Astrocyte of the spinal cord (primary cell): Measurements from ENCODE around the gene VPS26A.
A peak's percentile ranks its signal among the peaks of the same experiment; 100 is the strongest.

Source experiments
- DNase-seq: peaks from one replicate; pipeline ENCODE4 v3.0.0; 2011; ENCODE audit warnings: low read depth, low spot score
- H3K4me3 ChIP-seq: 2 replicates; pipeline ENCODE4 v1.5.1; 2011; ENCODE audit warnings: low read depth, mild to moderate bottlenecking, low read length, moderate library complexity
- in situ Hi-C: cut with HindIII; loops from 2 replicates; pipeline ENCODE4 v1.10.0; 2017; ENCODE audit warnings: low sequenced_read_pairs
- TF ChIP-seq, protein P1 (sequence below): IDR thresholded peaks from 2 replicates; pipeline ENCODE4 v1.5.1; 2012; ENCODE audit warnings: low read depth, mild to moderate bottlenecking, low read length, inconsistent platforms

VPS26A gene

DNA sequence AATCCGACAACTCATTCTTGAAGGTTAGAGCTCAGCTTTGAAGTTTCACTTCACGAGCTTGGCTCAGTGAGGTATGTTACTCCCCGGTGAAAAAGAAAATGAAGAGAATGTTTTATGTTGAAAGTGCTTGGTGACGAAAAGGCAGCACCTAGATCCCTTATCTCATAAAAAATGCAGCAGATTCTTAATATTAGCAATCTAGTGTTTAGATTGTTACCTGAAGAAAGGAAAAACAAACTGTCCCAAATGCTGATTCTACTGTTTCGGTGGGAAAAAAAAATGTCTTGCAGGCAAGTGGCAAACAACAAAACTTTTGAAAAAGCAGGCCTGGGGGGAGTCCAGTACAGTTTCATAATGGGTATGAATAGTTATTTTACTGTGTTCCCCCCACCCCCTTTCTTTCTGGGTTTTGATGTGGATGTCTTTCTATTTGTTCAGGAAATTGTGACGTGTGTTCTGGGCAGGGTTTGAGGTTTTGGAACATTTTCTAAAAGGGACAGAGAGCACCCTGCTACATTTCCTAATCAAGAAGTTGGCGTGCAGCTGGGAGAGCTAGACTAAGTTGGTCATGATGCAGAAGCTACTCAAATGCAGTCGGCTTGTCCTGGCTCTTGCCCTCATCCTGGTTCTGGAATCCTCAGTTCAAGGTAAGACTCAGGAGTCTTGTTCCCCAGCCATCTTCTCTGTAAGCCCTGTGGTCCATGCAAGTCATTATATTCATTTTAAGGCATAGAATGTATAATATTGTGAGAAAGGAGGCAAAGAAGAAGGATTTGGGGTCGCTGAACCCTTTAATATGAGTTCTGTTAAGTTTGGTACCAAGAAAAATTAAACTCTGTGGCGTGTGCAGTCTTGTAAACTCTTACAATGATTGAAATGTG lies 36.1 kb upstream of the VPS26A start, which contains the start of gene SRGN:
Gene SRGN, plus strand, starts transcription at position 514 of the 881 bp plus-strand sequence. Its CDS starts 55 bp downstream, at position 569.
- TF ChIP-seq, protein P1, sequence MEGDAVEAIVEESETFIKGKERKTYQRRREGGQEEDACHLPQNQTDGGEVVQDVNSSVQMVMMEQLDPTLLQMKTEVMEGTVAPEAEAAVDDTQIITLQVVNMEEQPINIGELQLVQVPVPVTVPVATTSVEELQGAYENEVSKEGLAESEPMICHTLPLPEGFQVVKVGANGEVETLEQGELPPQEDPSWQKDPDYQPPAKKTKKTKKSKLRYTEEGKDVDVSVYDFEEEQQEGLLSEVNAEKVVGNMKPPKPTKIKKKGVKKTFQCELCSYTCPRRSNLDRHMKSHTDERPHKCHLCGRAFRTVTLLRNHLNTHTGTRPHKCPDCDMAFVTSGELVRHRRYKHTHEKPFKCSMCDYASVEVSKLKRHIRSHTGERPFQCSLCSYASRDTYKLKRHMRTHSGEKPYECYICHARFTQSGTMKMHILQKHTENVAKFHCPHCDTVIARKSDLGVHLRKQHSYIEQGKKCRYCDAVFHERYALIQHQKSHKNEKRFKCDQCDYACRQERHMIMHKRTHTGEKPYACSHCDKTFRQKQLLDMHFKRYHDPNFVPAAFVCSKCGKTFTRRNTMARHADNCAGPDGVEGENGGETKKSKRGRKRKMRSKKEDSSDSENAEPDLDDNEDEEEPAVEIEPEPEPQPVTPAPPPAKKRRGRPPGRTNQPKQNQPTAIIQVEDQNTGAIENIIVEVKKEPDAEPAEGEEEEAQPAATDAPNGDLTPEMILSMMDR: no peak
- in situ Hi-C loops: no loop called here
- H3K4me3 ChIP-seq: peak within 1 kb of the TSS; percentile 54
- DNase-seq: peak; percentile 84

GRCh38 chr10:69088471-69088769 lies 35.6 kb upstream of the VPS26A start:
- TF ChIP-seq, protein P1: no peak
- H3K4me3 ChIP-seq: peak overlapping the region; percentile 54
- in situ Hi-C loops: no loop called here
- DNase-seq: no peak

GRCh38 chr10:69088801-69089501 lies 35.0 kb upstream of the VPS26A start:
- H3K4me3 ChIP-seq: peak overlapping the region; percentile 54
- DNase-seq: peak; percentile 53
- TF ChIP-seq, protein P1: no peak
- in situ Hi-C loops: no loop called here

- in situ Hi-C loops: no loop called here
- TF ChIP-seq, protein P1: no peak
- H3K4me3 ChIP-seq: no peak overlapping the region
- peak; percentile 37 for DNase-seq
Measured at GRCh38 chr10:69089638-69090599, 34.1 kb upstream of the VPS26A start.

DNA sequence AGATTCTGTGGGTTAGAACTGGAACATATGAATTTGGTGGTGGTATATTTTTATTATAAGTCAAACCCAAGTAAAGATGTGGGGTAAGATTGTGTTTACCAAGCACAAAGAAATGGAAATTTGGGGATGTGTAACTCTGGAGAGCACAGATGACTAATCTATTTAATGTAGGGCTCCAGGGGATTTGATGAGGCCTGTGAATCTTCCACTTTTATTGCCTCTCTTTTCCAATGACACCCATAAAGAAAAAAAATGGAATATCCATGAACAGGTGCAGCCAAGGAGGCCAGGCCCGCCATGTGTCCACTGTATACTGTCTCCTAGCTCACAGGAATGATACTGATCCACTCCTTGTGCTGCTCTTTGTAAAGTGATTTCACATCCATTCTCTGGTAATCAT lies 33.3 kb upstream of the VPS26A start:
- no peak overlapping the region for H3K4me3 ChIP-seq
- no peak for DNase-seq
- in situ Hi-C loops: no loop called here
- TF ChIP-seq, protein P1: no peak

DNA sequence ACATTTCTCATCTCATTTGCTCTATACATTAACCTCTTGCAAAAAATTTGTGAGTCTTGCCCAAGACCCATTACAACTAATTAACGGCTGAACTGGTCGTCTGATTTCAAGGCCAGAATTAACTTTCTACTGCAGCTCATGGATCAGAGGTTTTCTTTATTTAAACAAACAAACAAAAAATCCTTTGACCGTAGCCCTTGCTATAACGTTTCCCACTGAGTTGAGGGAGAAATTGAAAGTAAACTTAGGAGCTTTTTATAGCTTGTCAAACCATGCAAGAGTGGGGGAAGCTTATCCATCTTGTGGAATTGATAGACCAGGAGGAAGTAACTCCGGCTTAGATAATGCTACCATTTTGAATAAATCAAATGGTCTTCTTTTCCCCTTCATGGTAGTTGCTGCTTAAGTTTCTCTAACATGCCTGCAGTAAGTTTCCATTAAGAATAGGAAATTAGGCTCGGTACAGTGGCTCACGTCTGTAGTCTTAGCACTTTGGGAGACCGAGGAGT lies 32.8 kb upstream of the VPS26A start:
- in situ Hi-C loops: no loop called here
- DNase-seq: peak; percentile 37
- H3K4me3 ChIP-seq: no peak overlapping the region
- TF ChIP-seq, protein P1: no peak
